Middle frontal gyrus (tissue), 1 donor: ENCODE results near the gene SIT1.
"Not testable (repeated sequence)": the region's sequence is repeated elsewhere in the genome, so short reads cannot be mapped to it uniquely, and the experiment has no call there.

Experiments used
- DNase-seq: peaks from one replicate; pipeline ENCODE4 v3.0.0-alpha.2; 2015; ENCODE audit warnings: low spot score; ENCODE audit errors: extremely low spot score

The SIT1 gene

GRCh38 chr9:35637427-35637955, 13.2 kb downstream of the SIT1 start:
- DNase-seq: not testable (repeated sequence)

DNA sequence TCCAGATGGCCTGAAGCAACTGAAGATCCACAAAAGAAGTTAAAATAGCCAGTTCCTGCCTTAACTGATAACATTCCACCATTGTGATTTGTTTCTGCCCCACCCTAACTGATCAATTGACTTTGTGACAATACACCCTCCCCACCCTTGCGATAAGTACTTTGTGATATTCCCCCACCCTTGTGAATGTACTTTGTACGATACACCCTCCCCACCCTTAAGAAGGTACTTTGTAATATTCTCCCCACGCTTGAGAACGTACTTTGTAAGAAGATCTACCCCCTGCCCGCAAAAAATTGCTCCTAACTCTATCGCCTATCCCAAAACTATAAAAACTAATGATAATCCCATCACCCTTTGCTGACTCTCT, 13.9 kb downstream of the SIT1 start:
- not testable (repeated sequence) for DNase-seq

DNA sequence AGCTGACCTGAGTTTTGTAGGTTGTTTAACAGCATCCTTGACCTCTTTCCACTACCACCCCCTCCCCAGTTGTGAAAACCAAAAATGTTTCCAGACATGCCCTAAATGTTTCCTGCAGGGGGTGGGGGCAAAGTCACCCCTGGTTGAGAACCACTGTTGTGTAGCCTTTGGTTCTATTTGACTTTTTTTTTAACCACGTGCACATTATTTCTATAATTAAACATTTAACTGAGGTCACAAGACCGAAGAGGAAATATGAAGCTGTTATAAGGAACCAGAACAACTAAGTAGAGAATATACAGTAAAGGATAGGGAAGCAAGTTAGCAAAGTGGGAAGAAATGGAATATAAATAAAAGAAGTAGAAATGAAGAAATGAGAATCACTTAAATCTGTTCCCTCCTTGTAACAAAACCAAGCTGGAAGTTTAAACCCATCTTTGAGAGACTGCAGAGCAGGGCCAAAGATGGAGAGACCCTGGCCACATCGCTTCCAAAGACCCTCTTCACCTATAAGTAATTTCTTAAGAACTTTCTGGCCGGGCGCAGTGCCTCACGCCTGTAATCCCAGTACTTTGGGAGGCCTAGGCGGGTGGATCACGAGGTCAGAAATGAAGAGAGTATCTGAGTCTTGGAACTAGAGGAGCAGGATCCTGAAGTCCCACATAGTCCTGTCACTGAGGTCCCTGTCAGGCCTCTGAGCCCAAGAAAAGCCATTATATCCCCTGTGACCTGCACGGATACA, 14.4 kb downstream of the SIT1 start:
- no peak for DNase-seq

DNA sequence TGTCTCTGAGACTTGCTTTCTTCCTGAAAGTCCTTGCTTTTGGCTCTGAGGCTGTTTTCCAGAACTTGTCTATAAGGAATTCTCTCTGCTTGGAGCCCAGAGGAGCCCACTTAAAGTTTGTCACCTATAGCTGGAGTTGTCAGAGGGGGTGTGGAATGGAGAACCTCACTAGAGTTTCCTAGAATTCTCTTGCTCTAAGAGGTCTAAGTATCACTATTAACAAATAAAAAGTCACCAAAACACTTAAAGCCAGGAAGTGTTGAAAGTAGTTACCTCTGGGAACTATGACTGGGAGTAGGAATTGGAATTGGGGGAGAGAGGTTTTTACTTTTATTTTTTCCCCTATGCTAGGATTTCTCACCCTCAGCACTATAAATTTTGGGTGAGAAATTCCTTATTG, 15.0 kb downstream of the SIT1 start:
- DNase-seq: no peak

DNA sequence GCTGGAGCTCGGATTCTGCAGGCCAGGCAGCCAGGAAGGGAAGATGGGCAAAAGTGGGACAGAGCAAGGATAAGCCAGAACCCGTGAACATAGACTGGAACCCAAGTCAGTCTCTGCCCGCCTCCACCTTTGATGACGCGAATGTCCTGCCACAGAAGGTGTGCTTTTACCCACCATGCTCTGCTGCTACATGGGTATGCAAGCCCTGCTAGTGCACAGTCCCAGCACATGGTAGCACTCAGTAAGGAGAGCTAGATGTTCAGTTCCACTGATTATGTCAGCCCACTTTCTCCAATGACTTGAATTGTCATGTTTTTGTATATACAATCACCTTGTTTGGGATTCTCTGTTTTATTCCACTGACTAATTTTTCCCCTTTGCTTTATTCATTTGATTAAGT, 21.1 kb downstream of the SIT1 start:
- DNase-seq: no peak

GRCh38 chr9:35628389-35628991, 22.2 kb downstream of the SIT1 start:
- no peak for DNase-seq

DNA sequence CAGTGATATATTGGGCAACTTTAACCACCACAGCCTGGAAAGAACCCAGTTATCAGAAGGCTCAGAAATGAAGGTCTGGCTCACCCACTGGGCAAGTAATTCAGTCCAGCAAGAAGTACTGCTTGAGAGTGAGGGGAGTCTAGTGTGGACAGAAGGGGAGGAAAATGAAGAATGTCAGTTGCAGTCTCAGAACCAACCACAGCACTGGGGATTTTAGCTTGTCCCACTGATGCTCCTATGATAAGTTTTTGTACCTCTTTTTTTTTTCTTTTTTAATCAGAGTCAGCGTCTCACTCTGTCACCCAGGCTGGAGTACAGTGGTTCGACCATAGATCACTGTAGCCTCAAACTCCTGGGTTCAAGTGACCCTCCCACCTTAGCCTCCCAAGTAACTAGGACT, 23.2 kb downstream of the SIT1 start:
- DNase-seq: no peak

- DNase-seq: no peak
Observed at GRCh38 chr9:35619800-35620158, 31.0 kb downstream of the SIT1 start.

DNA sequence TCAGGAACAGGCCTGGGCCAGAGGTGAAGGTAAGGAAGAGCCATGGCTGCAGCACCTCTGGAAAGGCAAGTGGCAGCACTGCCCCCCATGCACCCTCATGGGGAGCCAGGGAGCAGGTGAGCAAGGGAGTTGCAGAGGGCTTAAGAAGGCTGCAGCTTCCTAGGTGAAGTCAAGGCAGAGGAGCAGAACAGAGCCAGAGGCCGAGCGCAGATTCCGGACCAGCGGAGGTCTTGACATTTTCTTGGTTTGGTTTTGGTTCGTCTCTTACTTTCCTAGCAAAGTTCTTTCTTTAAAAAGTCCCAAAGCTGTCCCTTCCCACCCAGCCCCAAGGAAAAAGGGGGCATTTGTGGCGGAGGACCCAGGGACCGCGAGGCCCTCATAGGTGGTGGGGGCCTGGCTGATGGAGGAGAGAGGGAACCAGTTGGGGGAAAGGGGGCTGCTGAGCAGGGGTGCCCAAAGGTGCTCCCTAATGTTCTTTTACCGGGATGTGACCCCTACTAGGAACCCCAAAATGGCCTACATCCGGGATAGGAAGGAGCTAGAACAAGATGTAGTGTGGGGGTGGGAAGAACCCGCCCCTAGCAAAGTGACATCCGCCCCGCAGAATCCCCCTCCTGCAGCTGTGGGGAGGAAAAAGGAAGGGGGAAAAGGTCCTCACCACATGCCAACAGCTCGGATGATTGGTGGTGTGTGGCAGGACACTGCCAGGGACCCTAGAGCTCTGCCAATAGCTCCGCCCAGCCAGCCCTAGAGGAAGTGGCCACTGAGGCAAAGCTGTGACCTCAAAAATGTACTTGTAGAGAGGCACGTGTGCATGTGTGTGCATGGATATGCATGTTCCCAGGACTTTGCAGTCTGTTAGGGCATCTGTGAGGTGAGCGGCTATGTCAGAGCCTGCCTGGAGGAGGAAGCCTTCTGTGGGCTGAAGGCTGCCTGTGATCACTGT, 31.6 kb downstream of the SIT1 start:
- DNase-seq: no peak

- no peak for DNase-seq
Observed at GRCh38 chr9:35618325-35618727, 32.4 kb downstream of the SIT1 start, which contains the start of gene CD72. CD72 (minus strand) TSS chr9:35618413; CDS start chr9:35618303, 110 bp downstream.

- no peak for DNase-seq
Observed at GRCh38 chr9:35617548-35617947, 33.2 kb downstream of the SIT1 start.

DNA sequence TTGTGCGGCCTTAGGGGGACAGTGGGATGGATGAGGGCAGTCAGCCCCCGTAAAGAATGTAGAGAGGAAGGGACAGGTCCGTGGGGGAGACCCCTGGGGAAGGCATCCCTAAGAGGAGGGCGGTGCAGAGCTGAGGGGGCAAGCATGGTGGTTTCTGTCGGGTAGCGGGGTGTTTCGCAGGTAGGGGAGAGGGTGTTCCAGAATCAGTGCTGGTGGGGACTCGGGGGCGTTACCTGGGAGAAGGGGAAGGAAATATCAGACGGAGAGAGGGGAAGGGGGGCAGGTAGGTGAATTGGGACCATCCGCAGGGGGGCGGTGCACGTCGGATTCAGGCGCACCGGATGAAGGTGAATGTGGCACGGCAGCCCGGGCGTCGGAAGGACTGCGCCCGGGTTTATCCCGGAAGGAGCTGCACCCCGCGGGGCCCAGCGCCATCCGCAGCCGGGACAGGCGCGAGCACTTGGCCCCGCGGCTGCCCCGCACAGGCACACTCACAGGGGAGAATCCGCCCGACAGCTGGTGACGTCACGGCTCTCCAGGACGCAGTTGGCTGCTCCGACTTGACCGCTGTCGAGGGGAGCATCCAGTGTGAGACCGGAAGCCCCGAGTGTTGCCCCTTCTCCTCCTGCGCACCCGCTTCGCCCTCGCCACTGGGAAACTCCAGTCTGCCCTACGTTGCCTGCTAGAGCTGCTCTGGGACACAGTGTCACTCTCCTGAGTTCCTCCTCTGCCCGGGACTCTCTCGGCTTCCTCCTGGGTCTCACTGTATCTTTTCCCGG, 33.9 kb downstream of the SIT1 start:
- no peak for DNase-seq

- DNase-seq: no peak
Observed at GRCh38 chr9:35615981-35616680, 34.6 kb downstream of the SIT1 start.

DNA sequence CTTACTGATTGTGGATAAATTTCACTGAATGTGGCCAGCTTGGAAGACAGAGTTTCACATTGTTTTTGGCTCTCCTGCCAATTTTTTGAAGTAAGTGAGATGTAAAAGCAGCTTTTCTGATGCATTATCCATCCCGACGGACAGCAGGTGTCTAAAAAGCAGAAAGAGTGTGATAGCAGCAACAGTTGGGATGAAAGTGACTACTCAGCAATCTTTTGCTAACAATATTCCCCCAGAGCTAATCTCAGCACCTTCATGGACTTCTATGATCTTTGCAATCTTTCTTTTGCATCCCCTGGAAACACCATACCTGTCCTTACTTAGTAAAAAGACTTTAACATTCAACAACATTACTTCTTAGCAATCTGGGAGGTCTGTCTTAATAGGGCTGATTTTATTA, 37.9 kb downstream of the SIT1 start:
- DNase-seq: no peak

GRCh38 chr9:35612066-35612465, 38.7 kb downstream of the SIT1 start:
- not testable (repeated sequence) for DNase-seq

GRCh38 chr9:35611230-35611797, 39.4 kb downstream of the SIT1 start:
- peak; percentile 48 for DNase-seq

DNA sequence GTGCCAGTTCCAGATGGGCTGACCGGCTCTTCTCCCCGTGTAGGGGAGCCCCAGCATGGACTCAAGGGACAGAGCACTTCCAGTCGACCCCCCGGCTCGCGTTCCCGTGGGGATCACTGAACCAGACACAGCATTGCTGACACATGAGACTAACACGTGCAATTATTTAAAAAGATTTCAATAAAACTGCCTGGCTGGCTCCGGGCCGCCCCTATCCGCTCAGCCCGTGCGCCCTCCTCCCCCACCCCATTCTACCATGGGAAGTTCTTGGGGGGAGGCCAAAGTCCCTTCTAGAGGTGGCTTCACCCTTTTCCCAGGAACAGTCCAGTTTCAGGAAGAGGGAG, 40.9 kb downstream of the SIT1 start:
- DNase-seq: no peak

DNA sequence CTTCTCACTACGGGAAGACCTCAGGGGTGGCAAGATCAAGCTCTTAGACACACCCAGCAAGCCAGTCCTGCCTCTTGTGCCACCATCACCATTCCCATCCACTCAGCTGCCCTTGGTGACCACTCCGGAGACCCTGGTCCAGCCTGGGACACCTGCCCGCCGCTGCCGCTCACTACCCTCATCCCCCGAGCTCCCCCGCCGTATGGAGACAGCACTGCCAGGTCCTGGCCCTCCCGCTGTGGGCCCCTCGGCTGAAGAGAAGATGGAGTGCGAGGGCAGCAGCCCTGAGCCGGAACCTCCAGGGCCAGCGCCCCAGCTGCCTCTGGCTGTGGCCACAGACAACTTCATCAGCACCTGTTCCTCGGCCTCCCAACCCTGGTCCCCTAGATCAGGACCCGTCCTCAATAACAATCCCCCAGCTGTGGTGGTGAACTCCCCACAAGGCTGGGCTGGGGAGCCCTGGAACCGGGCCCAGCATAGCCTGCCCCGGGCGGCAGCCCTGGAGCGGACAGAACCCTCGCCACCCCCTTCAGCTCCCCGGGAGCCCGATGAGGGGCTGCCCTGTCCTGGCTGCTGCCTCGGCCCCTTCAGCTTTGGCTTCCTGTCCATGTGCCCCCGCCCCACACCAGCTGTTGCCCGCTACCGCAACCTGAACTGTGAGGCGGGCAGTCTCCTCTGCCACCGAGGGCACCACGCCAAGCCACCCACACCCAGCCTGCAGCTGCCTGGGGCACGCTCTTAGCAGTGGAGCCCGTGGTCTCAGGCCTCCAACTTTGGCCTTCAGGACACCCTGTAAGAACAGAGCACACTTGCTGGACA, 41.5 kb downstream of the SIT1 start:
- no peak for DNase-seq

GRCh38 chr9:35608221-35608620, 42.5 kb downstream of the SIT1 start:
- no peak for DNase-seq
